IMR-90 (cell line): ENCODE results near the gene INO80D.

Experiments used
- BHLHE40 ChIP-seq: fragments of 150-350 bp; IDR thresholded peaks from 2 replicates; pipeline ENCODE4 v1.6.1; 2016; ENCODE audit warnings: mild to moderate bottlenecking, low read depth, low read length
- CEBPB ChIP-seq: IDR thresholded peaks from 2 replicates; pipeline ENCODE4 v1.6.1; 2012; ENCODE audit warnings: low read depth, low read length, improper control_type of control experiment
- CHD1 ChIP-seq: IDR thresholded peaks from 2 replicates; pipeline ENCODE4 v1.6.1; 2012; ENCODE audit warnings: low read depth, low read length, improper control_type of control experiment
- CTCF ChIP-seq: conservative IDR thresholded peaks from 2 replicates; pipeline ENCODE4 v1.5.1; 2012; ENCODE audit warnings: mild to moderate bottlenecking, low read depth, low read length, improper control_type of control experiment
- ELK1 ChIP-seq: fragments of 150-350 bp; IDR thresholded peaks from 2 replicates; pipeline ENCODE4 v1.6.1; 2016; ENCODE audit warnings: low read depth, mild to moderate bottlenecking, low read length, moderate library complexity, borderline replicate concordance
- POLR2A ChIP-seq: IDR thresholded peaks from 2 replicates; pipeline ENCODE4 v1.6.1; 2012; ENCODE audit warnings: mild to moderate bottlenecking, low read depth, low read length
- RAD21 ChIP-seq: IDR thresholded peaks from 2 replicates; pipeline ENCODE4 v1.6.1; 2012; ENCODE audit warnings: low read length, improper control_type of control experiment
- USF2 ChIP-seq: fragments of 150-350 bp; IDR thresholded peaks from 2 replicates; pipeline ENCODE4 v1.6.1; 2017; ENCODE audit warnings: mild to moderate bottlenecking, antibody characterized with exemption, low read length, low read depth

GRCh38 chr2:205970348-205970747, 115.6 kb downstream of the INO80D start:
- TF ChIP-seq POLR2A (no peak), CTCF (no peak), BHLHE40 (no peak), RAD21 (no peak), CHD1 (no peak), CEBPB (no peak), USF2 (no peak), ELK1 (no peak)
